ENCODE measurements around the gene FAM120C. TPM values are rescaled to one million over a fixed set of nuclear protein-coding genes. Genes with fewer than 3 reads are reported as not detected.

Gene FAM120C
- polyA plus RNA-seq, 1 experiment, result 4.7 TPM

- DNase-seq (ENCODE audit: low read depth, low spot score), result no peak
- TF ChIP-seq, protein P1, sequence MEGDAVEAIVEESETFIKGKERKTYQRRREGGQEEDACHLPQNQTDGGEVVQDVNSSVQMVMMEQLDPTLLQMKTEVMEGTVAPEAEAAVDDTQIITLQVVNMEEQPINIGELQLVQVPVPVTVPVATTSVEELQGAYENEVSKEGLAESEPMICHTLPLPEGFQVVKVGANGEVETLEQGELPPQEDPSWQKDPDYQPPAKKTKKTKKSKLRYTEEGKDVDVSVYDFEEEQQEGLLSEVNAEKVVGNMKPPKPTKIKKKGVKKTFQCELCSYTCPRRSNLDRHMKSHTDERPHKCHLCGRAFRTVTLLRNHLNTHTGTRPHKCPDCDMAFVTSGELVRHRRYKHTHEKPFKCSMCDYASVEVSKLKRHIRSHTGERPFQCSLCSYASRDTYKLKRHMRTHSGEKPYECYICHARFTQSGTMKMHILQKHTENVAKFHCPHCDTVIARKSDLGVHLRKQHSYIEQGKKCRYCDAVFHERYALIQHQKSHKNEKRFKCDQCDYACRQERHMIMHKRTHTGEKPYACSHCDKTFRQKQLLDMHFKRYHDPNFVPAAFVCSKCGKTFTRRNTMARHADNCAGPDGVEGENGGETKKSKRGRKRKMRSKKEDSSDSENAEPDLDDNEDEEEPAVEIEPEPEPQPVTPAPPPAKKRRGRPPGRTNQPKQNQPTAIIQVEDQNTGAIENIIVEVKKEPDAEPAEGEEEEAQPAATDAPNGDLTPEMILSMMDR (IDR thresholded peaks at IDR 0.05; ENCODE audit: low read depth, low read length), result no peak
- CTCF ChIA-PET, result no interaction called here
- no peaks in the 10 kb centered on the region for H3K27me3 ChIP-seq (ENCODE audit: control insufficient read depth, insufficient read depth, low read length)
- H3K9me3 ChIP-seq (ENCODE audit: control insufficient read depth, insufficient read depth, low read length), result no peaks in the 10 kb centered on the region
- H3K27ac ChIP-seq (ENCODE audit: low read depth, low read length), result no peak overlapping the region
- H3K4me3 ChIP-seq (ENCODE audit: low read depth, low read length), result no peak overlapping the region
- POLR2A ChIA-PET, result no interaction called here
Observed at GRCh38 chrX:54048412-54048811, 134.6 kb downstream of the FAM120C start.

GRCh38 chrX:54045563-54046228 lies 137.4 kb downstream of the FAM120C start:
- POLR2A ChIA-PET, result interaction anchor here (0.5 to 3.6 kb wide), 2 partner anchors 41 to 362 kb away, joined by 3 to 26 read pairs; no protein-coding TSS in a partner anchor
- no peak overlapping the region for H3K4me3 ChIP-seq (ENCODE audit: low read depth, low read length)
- CTCF ChIA-PET, result interaction anchor here (0.7 kb wide), 1 partner anchor 122 kb away, joined by 3 read pairs; no protein-coding TSS in a partner anchor
- H3K9me3 ChIP-seq (ENCODE audit: control insufficient read depth, insufficient read depth, low read length), result no peaks in the 10 kb centered on the region
- H3K27me3 ChIP-seq (ENCODE audit: control insufficient read depth, insufficient read depth, low read length), result no peaks in the 10 kb centered on the region
- TF ChIP-seq, protein P1 (IDR thresholded peaks at IDR 0.05; ENCODE audit: low read depth, low read length), result no peak
- no peak overlapping the region for H3K27ac ChIP-seq (ENCODE audit: low read depth, low read length)
- DNase-seq (ENCODE audit: low read depth, low spot score), result no peak

DNA sequence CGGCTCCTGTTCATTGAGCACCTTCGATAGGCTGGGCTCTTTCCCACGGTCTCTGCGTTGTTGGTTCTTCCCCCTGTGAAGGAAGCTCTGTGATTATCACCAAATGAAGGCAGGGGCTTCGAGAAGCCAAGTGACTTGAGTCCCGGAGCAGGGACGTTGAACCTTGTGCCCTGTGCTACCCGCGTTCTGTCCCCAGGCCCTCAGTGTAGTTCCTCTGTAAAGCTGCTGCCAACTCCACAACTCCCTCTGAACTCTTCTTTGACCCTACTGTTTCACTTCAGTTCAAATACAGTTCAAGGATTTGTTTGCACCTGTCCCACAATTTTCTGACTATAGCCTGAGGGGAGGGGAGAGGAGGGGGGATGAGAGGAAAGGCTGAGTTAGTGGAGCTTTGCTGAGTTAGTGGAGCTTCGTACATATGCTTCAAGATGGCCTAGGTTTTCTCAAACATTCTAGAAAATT lies 138.1 kb downstream of the FAM120C start:
- POLR2A ChIA-PET, result interaction anchor here (0.5 to 3.6 kb wide), 7 partner anchors 19 to 594 kb away, joined by 3 to 26 read pairs (median 3); no protein-coding TSS in a partner anchor
- Histone ChIP-seq H3K4me3 (ENCODE audit: low read depth, low read length) (peak overlapping the region; percentile 59), H3K9me3 (ENCODE audit: control insufficient read depth, insufficient read depth, low read length) (no peaks in the 10 kb centered on the region), H3K27me3 (ENCODE audit: control insufficient read depth, insufficient read depth, low read length) (no peaks in the 10 kb centered on the region), H3K27ac (ENCODE audit: low read depth, low read length) (peak overlapping the region; percentile 91)
- TF ChIP-seq, protein P1 (IDR thresholded peaks at IDR 0.05; ENCODE audit: low read depth, low read length), result no peak
- CTCF ChIA-PET, result interaction anchor here (0.7 kb wide), 1 partner anchor 121 kb away, joined by 3 read pairs; no protein-coding TSS in a partner anchor
- no peak for DNase-seq (ENCODE audit: low read depth, low spot score)

- ChIA-PET CTCF (no interaction called here), POLR2A (interaction anchor here (0.5 to 3.6 kb wide), 8 partner anchors 20 to 595 kb away, joined by 3 to 26 read pairs (median 4); partner anchors contain the start of gene FAM120C)
- Histone ChIP-seq H3K27ac (ENCODE audit: low read depth, low read length) (peak within 1 kb of the TSS; percentile 91), H3K27me3 (ENCODE audit: control insufficient read depth, insufficient read depth, low read length) (no peaks in the 10 kb centered on the region), H3K4me3 (ENCODE audit: low read depth, low read length) (peak within 1 kb of the TSS; percentile 70), H3K9me3 (ENCODE audit: control insufficient read depth, insufficient read depth, low read length) (no peaks in the 10 kb centered on the region)
- TF ChIP-seq, protein P1 (IDR thresholded peaks at IDR 0.05; ENCODE audit: low read depth, low read length), result no peak
- peak; percentile 85 for DNase-seq (ENCODE audit: low read depth, low spot score)
Observed at GRCh38 chrX:54044126-54044876, 138.8 kb downstream of the FAM120C start, which contains the start of gene PHF8. PHF8 (minus strand) TSS chrX:54044473; CDS start chrX:54042728, 1,745 bp downstream.

All from AG04450 (cell line).